NCI-H2227 treated with DMSO at 0.1 percent for 48 hours (cell line): ENCODE data around the gene RGS7.
"Not testable (repeated sequence)": the region's sequence is repeated elsewhere in the genome, so short reads cannot be mapped to it uniquely, and the experiment has no call there.

Experiments
- DNase-seq: peaks from one replicate; lab custom pipeline; 2025; lab: John Stamatoyannopoulos, UW

RGS7 gene

DNA sequence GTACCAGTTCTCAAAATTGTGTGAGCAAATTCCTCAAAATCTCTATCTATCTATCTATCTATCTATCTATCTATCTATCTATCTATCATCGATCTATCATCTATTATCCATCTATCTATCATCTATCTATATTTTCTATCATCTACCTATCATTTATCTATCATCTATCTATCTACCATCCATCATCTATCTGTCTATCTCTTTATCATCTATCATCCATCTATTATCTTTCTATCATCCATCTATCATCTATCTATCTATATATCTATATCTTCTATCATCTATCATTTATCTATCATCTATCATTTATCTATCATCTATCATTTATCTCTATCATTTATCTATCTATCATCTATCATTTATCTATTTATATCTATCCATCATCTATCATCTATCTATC is 380.3 kb downstream of the RGS7 start:
- no peak for DNase-seq

DNA sequence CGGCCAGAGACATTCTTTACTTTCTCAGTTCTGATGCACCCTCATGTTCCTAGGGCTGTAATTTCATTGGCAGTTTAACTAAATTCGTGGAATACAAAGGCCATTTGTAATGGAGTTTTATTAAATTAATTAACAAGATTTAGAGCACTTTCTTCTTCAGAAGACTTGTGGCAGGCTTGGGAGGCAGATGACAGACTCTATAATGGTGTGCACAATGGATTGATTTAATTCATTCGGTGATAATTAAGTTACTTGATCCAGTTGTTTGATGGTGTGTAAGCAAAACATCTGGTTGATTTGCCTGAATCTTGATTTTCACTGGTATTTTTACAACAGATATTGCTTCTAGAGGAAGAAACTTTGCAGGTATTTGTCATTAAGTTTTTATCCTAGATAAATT is 383.1 kb downstream of the RGS7 start:
- DNase-seq = no peak

DNA sequence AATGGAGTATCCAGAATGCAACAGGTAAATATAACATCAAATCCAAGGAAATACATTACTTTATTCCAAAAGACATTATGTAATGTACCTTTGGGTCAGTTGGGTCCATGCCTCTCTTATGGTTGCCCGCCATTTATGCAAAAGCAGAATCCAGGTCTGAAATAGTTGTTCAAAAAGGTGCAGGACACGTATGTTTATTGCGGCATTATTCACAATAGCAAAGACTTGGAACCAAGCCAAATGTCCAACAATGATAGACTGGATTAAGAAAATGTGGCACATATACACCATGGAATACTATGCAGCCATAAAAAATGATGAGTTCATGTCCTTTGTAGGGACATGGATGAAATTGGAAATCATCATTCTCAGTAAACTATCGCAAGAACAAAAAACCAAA is 384.9 kb downstream of the RGS7 start:
- DNase-seq = not testable (repeated sequence)

DNA sequence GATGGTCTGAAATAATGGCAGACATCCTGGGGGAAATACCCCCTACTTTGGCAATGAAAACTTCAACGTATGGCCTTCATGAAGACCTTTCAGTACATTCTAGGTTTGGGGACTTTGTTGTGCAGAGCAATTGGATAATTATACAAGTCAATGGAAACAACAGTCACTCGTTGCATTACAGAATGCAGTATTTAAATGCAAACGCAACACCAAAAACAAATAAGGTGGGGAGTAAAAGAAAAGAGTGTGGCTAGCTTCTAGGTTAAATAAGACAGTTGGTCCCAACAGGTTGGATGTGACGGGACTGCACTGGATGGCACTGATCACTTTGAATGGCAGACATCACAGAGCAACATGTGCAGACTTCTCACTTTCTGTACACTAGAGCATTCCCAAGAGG is 386.8 kb downstream of the RGS7 start:
- no peak for DNase-seq

DNA sequence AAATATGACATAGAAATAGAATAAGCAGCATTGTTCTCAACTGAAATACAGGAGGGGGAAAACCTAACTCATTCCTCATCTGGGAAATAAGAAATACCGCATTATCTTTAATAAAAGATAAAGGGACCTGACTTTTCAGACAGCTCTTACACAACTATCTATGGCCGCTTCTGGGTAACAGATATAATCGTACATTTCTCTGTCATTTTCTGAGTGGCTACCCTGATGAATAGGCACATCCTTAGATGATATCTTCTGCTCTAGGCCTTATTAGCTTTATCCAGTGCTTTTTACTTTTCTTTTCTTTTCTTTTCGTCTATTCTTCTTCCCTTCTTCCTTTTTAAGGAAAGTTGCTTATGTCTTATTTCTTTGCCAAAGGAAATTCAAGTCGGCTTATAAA is 388.1 kb downstream of the RGS7 start:
- DNase-seq = no peak

DNA sequence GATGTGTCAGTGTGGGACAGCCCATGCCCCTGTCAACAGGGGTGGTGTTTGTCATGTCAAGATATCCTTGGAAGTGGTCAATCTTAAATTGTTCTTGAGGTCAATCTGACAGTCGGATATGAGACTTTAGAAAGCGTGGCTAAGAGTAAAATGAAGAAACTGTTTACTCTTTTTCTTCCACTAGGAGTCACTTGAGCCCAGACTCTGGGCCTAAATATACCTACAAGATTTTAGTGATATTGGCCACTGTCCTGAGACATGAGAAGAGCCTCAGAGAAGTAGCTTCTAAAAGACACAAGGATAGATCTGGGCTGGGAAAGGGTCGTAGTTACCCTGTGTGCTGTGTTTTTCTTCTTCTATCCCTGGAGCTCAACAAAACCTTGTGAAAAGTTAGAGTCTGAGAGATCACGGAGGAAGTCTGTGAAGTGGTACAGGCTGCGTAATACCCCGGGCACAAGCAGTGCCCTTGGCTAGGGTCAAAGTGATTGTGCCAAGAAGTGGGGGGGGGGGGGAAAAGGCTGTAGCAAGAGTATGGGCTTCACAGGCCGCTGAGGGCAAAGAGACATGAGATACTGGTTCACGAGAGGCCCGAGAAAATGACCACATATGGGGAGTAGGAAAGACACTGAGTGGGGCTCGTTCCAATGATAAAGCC is 389.8 kb downstream of the RGS7 start:
- no peak for DNase-seq

DNA sequence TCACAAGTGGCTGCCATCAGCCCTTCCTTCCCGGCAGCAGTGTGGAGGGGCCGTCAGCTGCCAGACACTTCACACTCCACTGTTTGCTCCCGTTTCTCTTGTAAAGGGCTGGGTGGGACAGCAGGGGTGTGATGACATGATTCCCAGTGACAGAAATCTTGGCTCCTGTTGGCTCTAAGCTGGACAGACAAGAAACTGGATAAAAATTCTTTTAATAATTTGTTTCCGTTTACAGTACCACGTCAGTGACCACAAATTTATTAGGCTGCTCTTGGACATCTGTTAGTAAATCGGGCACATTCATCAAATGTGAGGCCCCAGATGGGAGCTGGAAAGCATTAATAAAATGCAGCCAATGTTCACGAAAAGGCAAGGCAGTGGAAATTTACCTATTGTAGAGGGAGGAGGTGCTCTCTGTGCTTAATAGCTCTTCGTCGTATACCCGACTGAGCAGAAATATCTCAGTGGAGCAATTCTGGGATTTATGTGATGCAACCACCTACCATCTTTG is 391.4 kb downstream of the RGS7 start:
- DNase-seq = no peak

DNA sequence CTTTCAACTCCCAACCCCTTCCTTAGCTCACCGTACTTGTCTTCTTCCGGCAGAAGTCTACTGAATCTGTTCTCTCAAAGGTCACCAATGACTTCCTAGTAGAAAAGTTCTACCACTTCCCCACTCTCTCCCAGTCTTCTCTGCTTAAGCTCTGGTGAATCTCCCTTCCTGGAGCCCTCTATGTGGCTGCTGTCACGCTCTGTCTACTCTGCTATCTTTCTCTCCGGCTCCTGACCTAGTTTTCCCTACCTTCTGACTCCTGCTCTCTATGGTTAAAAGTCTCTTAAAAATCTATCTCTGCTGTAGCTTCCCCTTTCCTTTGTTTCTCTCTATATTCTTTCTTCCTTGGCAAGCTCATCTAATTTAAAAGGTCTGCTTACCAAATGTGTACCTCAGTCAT is 394.9 kb downstream of the RGS7 start:
- DNase-seq = no peak

DNA sequence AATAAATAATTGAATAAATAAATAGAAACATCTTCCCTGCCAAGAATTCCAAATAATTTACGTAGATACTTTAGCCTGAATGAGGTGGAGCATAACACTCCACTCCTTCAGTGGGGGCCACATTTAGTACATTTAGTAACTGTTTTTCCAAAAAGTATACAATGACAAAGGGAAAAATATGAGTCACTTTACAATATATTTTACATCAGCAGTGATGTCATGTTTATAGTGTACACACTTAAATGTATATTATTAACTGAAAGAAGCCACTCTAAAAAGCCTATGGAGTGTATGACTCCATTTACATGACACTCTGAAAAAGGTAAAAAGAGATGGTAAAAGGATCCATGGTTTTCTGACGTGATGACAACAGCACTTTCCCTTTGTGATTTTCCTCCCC is 400.6 kb downstream of the RGS7 start:
- DNase-seq = no peak

DNA sequence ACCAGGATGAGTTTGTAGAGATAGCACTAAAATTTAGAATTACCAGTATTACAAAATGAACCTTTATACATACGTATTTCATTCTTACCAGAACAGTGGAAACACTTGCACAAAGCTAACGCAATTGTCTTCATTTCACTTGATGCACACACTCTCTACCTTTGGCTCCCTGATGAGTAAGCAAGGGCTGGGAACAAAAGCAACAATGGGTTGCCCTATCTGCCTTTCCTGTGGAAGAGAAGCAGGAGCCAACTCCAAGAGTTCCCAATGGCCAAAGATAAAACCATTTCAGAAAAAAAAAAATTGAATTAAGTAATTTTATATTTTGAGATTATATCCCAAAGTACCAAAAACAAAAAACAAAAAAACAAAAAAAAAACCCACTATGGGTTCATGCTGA is 401.0 kb downstream of the RGS7 start:
- DNase-seq = no peak

DNA sequence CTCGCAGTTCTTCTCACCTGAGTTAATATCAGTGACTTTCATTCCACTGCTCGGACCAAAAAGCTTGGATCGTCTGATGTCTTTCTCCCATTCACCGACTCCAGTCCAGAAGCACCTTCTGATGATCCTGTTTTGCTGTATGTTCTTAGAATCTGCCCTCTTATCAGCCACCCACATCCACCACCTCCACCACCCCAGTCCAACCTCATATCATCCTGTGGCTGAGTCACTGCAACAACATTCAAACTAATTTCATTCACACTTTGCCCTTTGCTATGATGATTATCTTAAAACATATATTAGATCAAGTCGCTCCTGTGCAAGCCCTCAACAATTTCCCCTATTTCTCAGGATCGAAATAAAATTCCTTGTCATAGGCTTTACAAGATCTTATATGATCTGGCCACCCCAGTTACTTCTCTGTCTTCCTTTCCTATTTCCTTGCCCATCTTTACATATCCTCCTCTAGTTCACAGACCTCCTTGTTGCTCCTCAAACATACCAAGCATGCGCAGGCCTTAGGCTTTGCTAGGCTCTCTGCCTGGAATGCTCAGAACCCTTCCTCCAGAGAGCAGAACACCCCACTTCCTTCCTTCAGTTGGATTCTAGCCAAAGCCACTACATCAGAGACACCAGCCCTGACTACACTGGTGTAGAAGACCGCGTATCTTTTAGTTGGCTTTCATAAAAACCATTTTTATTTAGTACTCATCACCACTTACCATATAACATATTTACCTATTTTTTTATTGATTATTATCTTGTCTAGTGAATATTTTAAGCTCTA is 409.4 kb downstream of the RGS7 start:
- DNase-seq = no peak

DNA sequence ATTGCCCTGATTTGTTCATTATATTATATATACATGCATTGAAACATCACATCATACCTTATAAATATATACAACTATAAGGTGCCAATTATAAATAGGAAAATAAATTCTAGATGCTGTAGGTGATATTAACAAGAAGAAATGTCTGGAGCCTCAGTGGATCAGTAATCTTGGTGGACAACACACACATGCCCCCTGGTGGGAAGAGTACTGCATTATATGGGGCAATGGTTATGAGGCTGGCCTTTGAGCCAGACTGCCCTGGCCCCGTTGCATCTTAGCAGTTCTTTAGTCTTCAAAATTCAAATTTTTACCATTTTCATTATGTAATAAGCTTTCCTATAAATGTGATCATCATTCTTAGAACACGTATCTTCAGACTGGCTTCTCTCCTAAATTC is 410.1 kb downstream of the RGS7 start:
- DNase-seq = no peak

DNA sequence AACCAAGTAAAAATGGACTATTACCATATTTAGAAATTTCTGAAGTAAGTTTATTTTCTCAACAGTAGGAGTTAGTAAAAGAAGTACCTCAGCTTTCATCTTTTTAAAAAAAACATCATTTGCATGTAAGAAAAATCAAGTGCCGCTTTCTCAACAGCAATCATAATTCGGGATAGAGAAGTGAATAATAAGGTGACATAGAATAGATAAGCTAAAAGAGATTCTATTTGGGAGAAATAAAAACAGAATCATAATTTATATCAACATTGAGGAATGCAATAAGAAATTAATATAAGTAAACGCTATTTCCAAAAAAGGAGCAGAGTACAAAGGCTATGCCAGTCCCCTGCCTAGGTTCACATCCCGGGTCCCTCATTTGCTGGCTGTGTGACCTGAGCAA is 414.1 kb downstream of the RGS7 start:
- DNase-seq = no peak

DNA sequence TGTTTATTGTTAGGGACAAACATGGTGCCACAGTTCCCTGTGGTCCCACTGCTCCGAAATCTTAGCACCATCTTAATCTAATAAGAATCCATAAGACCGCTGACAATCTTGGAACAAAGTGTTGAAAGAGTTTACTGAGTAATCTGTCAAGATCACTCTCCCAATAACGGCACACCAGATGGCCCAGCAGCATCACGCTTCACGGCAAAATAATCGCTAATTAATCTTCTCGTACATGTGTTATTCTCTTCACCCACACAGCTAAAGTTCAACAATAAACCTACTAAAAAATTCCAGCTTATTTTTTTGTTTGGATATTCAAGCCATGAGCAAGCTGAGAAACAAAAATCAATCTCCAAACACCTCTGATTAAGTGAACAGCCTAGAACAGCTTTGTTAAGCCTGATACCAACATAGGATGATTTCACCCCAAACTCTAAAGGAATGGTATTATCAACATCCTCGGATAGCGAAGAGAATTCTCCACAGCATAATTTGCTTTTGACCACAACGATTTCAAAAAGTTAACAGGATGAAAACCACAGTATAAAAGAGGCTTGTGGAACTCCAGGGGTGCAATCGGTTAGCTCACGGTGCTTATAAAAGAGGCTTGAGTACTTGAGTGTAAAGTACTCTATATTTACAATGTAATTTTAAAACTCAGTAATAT is 415.2 kb downstream of the RGS7 start:
- DNase-seq = no peak

DNA sequence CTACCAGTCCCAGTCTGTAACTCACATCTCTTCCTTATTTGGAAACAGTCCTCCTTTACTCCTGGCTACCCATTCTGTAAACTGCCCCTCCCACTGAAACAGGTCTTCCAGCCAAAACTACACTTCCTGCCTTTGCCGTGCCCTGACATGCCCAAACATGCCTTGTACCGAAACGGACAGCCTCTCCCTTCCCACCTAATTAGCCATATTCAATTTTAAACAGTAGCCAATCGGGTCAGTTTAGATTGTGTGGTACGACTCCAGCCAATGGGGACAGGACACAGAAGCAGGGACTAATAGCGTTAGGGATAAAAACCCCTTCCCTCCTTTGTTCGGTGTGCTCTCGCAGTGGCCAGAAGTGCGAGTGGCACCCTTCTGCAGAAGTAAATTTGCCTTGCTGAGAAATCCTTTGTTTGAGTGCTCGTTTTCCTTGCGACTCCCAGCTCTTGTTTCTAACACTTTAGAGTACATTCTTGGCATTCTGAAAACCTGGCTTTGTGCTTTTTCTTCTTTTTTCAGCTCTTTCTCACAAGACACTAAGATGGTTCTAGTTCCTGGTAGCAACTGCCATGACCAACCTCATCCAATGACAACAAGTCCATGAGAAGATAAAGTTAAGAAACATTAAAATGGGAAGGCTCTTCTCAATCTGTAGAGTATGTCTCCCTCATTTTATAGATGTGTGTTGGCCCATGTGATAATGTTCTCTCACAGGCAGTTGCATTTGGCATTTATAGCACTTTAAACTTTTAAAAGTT is 419.9 kb downstream of the RGS7 start:
- no peak for DNase-seq

DNA sequence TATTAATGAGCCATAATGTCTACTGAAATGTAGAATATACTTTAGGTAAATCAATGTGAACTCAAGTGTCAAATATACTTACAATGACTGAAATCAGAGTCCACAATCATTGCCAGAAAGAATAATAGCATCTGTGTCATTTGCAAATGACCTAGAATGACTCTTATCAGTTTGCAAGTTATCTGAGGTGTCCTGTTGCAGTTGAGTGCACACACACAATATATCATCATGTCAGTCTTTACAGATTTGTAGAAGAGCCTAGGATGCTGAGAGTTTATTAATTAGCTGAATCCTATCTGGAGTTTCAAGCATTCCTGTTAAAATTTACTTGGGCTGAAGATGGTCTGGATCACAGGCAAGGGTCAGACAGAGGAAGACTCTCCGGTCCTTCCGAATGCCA is 421.1 kb downstream of the RGS7 start:
- no peak for DNase-seq

DNA sequence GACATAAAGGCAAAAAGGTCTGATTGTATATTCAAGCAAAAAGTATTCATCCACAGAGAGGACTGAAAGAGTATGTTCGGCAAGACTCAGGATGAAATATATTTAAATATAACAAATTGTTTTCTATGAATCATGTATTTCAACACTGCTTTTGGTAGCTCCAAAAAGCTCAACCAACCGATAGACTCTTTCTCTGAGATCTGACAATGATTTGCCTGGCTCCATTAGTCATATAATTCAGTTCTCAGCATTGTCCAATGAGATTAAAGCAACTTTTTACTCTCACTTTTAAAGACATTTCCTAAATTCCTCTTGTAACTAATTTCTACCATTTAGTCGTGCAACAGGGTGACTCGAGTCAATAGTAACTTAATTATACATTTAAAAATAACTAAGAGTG is 426.0 kb downstream of the RGS7 start:
- no peak for DNase-seq

DNA sequence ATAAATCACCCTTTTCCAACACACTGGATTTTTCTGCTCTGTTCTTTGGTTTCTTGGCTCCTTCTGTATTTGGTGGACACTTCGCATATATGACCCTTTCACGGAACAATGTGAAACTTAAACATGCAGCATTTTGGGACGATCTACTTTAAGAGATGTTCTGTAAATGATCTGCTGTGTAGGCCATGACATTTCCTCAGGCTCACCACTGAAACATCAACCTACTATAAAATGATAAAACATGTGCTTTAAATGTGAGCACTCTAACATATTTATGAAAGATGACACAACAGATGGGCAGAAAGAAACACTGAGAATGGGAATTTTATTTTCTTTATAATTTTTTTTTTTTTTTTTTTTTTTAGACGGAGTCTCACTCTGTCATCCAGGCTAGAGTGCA is 428.7 kb downstream of the RGS7 start:
- no peak for DNase-seq

DNA sequence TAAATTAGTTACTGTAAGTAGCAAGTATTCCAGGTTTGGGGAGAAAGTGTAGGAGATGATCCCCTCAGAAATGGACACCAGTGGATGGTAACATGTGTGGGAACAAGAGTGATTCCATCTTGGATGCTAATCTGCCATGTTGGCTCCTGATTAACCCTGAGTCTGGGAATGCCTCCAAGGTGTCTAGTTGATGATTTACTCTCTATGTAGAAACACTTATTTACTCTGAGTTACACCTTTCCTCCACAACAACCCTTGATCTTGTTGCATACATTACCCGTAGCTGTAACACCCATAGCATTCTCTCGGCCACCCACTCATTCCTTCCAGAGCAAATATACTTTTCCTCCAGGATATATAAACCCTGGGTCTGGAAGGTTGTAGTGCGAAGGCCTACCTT is 429.2 kb downstream of the RGS7 start:
- no peak for DNase-seq

DNA sequence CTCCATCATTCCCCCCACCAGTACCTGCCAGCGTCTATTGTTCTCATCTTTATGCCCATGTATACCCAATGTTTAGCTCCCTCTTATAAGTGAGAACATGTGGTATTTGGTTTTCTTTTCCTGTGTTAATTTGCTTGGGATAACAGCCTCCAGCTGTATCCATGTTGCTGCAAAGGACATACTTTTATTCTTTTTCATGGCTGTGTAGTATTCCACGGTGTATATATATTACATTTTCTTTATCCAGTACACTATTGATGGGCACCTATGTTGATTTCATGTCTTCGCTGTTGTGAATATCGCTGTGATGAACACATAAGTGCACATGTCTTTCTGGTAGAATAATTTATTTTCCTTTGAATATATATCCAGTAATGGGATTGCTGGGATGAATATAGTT is 431.7 kb downstream of the RGS7 start:
- DNase-seq = no peak

DNA sequence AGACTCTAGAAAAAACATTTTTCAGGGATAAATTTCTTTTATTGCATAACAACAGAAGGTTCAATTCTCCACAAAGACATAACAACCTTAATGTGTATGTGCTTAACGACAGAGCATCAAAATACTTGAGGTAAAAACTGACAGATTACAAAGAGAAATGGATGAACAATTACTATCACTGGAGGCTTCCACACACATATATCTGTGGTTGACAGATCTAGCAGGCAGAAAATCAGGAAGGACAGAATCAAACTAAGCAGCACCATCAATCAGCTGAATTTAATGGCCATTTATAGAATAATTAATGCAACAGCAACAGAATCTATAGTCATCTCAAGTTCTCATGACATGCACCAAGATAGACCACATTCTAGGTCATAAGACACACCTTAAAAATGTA is 439.0 kb downstream of the RGS7 start:
- no peak for DNase-seq

DNA sequence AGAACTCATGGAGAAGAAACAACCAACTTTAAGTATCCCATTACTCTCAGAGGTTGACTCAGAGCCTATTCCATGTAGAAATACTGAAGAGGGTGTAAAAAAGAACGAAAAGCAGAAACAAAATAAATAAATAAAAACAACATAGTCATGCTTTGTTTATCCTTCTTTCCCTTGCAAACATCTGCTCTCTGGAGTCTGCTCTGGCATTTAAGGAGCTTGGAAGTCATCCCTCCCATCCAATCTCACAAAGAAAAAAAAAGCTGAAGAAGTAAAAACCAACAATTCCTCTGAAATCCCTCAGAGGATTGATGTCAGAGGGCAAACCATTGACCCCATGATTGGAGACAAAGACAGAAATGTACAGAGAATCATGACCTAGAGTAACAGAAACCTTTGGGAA is 442.5 kb downstream of the RGS7 start:
- DNase-seq = no peak

DNA sequence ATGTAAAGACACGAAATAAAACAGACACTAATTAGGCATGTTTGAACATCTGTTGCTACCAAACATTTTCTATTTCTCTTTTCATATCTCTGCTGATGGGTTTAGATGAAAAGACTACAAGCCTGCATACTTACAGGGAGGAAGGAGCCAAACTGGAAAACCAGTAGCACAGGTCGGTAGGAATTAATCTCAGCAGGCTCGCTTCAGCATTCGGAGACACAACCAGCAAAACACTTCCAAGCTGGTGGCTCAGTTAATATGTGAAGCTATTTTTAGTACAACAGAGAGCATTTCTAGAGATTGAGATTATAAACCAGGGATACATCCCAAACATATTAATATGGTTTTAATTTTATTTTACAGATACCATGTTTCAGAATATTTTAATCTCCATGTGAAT is 444.2 kb downstream of the RGS7 start:
- DNase-seq = no peak
